Hematopoietic multipotent progenitor cell treated with erythropoietin and hydrocortisone succinate and interleukin-3 and kit ligand, for 6 days (in vitro differentiated cells): ENCODE results near the gene AGAP9.
A peak's percentile ranks its signal among the peaks of the same experiment; 100 is the strongest.
"Not testable (repeated sequence)": the region's sequence is repeated elsewhere in the genome, so short reads cannot be mapped to it uniquely, and the experiment has no call there.

Experiments used
- DNase-seq: peaks from one replicate; pipeline ENCODE4 v3.0.0-alpha.2; 2015

AGAP9 gene

GRCh38 chr10:47523475-47523874 is at the start of gene AGAP9:
TSS of gene AGAP9 (minus strand) at chr10:47523638. CDS start at chr10:47523526, 112 bp downstream.
- not testable (repeated sequence) for DNase-seq

- DNase-seq: not testable (repeated sequence)
These were observed 47.9 kb upstream of the AGAP9 start for GRCh38 chr10:47571138-47571912.

- not testable (repeated sequence) for DNase-seq
These were observed 43.3 kb upstream of the AGAP9 start for GRCh38 chr10:47566757-47567156.

- DNase-seq: not testable (repeated sequence)
These were observed 42.8 kb upstream of the AGAP9 start for GRCh38 chr10:47566108-47566699.

GRCh38 chr10:47565517-47565920 is 42.1 kb upstream of the AGAP9 start:
- DNase-seq: not testable (repeated sequence)

GRCh38 chr10:47564953-47565352 is 41.5 kb upstream of the AGAP9 start:
- DNase-seq: not testable (repeated sequence)

GRCh38 chr10:47564318-47564717 is 40.9 kb upstream of the AGAP9 start:
- DNase-seq: not testable (repeated sequence)

- DNase-seq: not testable (repeated sequence)
These were observed 37.0 kb upstream of the AGAP9 start for GRCh38 chr10:47560452-47560851.

- not testable (repeated sequence) for DNase-seq
These were observed 36.4 kb upstream of the AGAP9 start for GRCh38 chr10:47559718-47560308.

- DNase-seq: not testable (repeated sequence)
These were observed 34.7 kb upstream of the AGAP9 start for GRCh38 chr10:47558109-47558508.

- not testable (repeated sequence) for DNase-seq
These were observed 34.2 kb upstream of the AGAP9 start for GRCh38 chr10:47557616-47558015.

GRCh38 chr10:47555334-47555733 is 31.9 kb upstream of the AGAP9 start:
- not testable (repeated sequence) for DNase-seq

- not testable (repeated sequence) for DNase-seq
These were observed 31.1 kb upstream of the AGAP9 start for GRCh38 chr10:47554552-47554951.

GRCh38 chr10:47553860-47554247 is 30.4 kb upstream of the AGAP9 start:
- peak; percentile 23 for DNase-seq

GRCh38 chr10:47553214-47553859 is 29.9 kb upstream of the AGAP9 start:
- DNase-seq: peak; percentile 84

GRCh38 chr10:47552719-47553118 is 29.3 kb upstream of the AGAP9 start:
- DNase-seq: peak; percentile 68

- not testable (repeated sequence) for DNase-seq
These were observed 23.8 kb upstream of the AGAP9 start for GRCh38 chr10:47547286-47547685.

GRCh38 chr10:47536430-47536829 is 13.0 kb upstream of the AGAP9 start:
- DNase-seq: peak; percentile 50

GRCh38 chr10:47502313-47502712 is 21.1 kb downstream of the AGAP9 start:
- not testable (repeated sequence) for DNase-seq

- not testable (repeated sequence) for DNase-seq
These were observed 29.2 kb downstream of the AGAP9 start for GRCh38 chr10:47494226-47494625.

GRCh38 chr10:47491600-47491999 is 31.8 kb downstream of the AGAP9 start, which contains the start of gene FAM25G:
TSS of gene FAM25G (minus strand) at chr10:47491700. CDS start at chr10:47491674, 26 bp downstream.
- DNase-seq: not testable (repeated sequence)

GRCh38 chr10:47489630-47490029 is 33.8 kb downstream of the AGAP9 start:
- not testable (repeated sequence) for DNase-seq

GRCh38 chr10:47485943-47486342 is 37.5 kb downstream of the AGAP9 start:
- DNase-seq: peak; percentile 33
